HG03565 (cell line): ENCODE measurements around the gene IQCN.
"Not testable (repeated sequence)": the region's sequence is repeated elsewhere in the genome, so short reads cannot be mapped to it uniquely, and the experiment has no call there.

Source experiments
- ATAC-seq: cut with Tn5 transposase; IDR thresholded peaks from one replicate; pipeline ENCODE4 v1.9.1; 2021; ENCODE audit warnings: mild to moderate bottlenecking, moderate library complexity; ENCODE audit not compliant: unreplicated experiment

The IQCN gene

DNA sequence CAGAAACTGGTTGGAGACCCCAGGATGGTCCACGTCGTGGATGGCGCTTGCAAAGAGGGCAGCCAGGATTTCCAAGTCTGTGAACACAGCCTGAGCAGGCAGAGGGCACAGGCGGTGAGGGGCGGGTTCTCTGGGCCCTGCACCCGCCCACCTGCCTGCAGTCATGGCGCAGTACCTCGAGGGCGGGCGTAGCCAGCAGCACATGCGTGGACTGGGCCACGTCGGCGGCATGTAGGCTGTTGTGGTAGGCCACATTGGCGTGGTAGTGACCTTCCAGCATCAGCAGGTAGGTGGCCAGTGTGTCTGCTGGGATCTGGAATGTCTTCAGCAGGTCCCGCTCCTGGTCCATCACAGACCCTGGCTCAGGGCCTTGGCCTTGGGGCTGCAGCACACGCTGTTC lies 56.1 kb downstream of the IQCN start:
- no peak for ATAC-seq

DNA sequence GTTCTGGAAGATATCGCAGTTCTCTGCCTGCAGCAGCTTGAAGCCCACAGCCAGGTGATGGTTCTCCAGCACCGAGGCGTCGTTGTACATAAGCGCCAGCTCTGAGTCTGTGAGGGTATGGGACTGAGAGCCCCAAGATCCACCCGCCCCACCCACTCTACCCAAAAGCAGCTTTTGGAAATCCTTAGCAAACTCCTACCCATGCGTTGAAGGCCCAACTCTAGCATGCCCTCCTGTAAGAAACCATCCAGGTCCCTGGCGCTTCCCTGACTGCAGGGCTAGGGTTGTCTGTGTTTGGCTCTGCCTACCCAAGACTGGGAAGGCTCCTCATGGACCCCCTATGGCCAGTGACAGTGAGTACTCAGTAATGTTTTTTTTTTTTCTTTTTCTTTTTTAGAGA lies 57.5 kb downstream of the IQCN start:
- ATAC-seq = no peak

GRCh38 chr19:18214779-18215433 lies 59.3 kb downstream of the IQCN start:
- ATAC-seq = no peak

DNA sequence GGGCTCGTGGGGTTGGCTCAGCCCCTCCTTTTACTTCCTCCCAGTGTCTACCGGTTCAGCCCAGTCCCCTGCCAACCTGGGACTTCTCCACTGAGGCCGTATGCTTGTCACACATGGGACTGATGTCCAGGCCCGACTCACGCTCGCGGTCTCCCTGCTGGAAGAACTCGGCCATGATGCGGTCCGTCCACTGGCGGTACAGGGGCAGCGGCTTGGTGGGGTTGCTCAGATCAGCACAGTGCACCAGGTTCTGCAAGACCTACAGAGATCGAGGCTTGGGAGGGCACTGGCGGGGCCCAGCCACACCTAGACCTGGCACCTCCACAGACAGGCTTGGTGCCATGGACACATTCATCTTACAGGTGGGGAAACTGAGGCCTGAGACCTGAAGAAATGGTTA lies 62.6 kb downstream of the IQCN start:
- no peak for ATAC-seq

DNA sequence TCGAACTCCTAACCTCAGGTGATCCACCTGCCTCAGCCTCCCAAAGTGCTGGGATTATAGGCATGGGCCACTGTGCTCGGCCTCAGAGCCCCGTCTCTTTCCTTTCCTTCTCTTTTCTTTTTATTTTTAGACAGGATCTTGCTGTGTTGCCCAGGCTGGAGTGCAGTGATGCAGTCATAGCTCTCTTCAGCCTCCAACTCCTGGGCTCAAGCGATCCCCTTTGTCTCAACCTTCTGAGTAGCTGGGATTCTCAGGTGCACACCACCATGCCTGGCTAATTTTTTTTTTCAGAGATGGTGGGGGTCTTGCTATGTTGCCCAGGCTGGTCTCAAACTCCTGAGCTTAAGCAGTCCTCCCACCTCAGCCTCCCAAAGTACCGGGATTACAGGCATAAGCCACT lies 64.3 kb downstream of the IQCN start:
- ATAC-seq = not testable (repeated sequence)

DNA sequence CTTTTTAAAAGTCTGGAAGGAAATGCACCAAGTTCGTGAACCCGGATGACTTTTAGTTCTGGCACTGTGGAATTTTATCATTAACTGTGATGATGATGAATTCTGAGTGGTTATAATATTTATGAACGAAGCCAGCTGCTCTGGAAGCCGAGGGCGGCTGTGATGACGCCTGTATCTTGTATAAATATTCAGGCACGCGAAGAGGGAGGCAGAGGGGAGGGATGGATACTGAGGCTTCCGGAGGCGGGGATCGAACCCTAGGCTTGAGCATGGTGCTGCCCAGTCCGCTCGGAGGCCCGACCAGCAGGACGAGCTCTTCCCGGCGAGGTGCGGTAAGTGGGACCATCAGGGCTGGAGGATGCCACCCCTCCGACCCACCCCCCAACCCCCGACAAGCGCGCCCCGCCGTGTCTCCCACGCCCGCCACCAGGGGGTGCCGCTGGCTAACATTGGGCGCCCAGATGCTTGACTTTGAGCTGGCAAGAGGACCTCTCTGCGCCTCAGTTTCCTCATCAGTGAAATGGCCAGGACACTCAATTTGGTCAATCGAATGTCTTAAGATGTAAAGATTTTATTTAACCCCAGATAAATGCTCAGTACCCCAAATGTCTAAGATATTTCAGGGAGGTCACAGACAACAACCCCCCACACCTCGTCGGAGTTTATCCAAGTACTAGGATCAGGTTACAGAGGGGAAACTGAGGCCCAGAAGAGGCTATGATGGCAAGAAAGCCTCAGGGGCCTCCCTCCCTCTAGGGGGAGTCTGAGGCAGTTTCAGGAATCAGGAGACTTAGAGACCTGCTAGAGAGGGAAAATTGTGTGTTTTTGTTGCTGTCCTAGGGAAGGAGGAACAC lies 65.9 kb downstream of the IQCN start:
- ATAC-seq = no peak
